NCI-H146 (cell line): ENCODE data around the gene BPTF.
"Not testable (repeated sequence)": the region's sequence is repeated elsewhere in the genome, so short reads cannot be mapped to it uniquely, and the experiment has no call there.

Experiments used
- DNase-seq: peaks from one replicate; lab custom pipeline; 2025; lab: John Stamatoyannopoulos, UW

Gene BPTF

DNA sequence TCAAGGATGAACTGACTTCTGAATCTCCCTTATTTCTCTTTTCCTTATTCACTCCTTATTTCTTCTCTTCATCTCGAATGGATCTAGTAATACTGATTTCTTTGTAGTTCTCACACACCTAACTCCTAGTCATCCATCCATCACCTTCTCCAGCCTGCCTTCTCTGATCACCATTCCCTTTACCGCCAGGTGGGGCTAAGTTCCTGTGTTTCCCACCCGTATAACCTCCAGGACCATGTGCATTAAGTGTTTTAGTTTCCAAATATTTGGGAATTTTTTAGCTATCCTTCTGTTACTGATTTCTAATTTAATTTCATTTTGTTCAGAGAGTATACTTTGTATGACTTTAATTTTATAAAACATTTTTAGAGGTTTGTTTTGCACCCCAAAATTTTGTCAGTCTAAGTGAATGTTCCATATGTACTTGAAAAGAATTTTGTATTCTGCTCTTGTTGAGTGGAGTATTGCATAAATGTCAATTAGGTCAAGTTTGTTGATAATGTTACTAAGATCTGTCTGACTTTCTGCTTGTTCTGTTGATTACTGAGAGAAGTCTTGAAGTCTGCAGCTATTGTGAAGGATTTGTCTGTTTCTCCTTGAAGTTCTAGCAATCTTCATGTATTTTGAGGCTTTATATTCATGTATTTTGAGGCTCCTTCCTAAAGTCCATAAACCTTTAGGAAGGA lies 8.8 kb downstream of the BPTF start:
- no peak for DNase-seq

DNA sequence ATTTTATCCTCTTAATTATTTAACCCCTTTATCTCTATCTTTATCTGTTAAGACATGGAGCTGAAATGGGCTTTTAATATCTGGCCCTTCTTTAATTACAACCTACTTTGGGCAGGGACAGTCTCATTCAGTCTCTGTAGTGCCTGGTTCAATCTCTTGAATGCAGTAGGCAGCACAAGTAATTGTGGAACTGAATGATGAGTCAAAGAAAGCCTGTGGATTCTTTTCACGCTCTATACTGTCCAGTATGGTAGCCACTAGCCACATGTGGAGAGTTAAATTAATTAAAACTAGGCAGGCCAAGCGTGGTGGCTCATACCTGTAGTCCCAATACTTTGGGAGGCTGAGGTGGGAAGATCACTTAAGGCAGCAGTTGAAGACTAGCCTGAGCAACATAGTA lies 9.3 kb downstream of the BPTF start:
- no peak for DNase-seq

DNA sequence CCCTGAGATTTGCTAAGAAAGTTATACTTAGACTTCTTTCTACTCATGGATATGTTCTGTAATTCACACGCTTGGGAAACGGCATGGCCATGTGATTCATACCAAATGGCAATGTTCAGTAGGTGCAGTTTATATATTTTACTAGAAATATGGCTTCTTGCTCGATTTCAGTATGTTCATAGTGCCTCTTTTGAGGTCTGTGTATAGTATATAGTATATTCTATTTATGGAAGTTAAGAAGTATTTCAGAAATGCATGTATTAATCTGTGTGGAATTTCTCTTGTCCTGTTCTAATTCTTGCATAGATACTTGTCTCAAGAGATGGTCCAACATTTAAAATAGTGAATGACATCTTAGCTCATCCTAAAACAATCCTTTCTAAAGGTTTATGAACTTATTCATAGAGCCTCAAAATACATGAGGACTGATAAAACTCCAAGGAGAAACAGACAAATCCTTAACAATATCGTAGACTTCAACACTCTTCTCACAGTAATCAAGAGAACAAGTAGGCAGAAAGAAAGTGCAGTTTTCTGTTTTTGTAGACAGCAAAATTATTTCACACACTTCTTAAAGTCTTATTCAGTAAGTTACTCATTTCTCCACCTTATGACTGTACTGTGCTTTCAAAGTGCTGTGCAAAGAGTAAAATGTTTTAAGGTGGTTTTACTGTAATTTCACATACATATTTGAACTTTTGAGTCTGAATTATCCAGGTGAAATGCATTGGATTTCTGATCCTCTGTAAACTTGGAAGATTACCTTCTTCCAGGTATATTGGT lies 11.1 kb downstream of the BPTF start:
- DNase-seq, result no peak

DNA sequence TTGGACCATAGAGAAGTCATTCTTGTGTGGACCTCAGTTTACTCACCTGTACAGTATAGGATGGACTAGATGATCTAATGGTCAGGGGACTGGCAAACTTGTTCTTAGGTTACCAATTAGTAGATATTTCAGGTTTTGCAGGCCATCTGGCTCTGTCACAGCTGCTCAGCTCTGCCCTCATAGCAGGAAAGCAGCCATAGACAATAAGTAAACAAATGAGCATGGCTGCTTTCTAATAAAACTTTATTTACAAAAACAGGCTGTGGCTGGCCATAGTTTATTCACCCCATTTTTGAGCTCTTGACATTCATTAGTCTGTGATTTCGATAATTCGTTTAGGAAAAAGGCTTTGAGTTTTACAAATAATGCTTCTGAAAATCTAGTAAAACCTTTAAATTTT lies 12.7 kb downstream of the BPTF start:
- DNase-seq, result no peak

DNA sequence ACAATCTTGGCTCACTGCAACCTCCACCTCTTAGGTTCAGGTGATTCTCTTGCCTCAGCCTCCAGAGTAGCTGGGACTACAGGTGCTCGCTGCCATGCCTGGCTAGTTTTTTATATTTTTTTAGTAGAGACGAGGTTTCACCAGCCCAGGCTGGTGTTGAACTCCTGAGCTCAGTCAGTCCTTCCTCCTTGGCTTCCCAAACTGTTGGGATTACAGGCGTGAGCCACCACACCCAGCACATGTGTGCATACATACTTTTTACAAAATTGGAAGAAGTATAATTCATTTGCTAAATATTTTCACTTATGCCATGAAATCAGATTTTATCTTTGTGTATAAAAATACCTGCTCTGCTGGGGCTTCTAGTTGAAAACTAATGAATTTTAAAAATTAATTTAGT lies 13.2 kb downstream of the BPTF start:
- no peak for DNase-seq

DNA sequence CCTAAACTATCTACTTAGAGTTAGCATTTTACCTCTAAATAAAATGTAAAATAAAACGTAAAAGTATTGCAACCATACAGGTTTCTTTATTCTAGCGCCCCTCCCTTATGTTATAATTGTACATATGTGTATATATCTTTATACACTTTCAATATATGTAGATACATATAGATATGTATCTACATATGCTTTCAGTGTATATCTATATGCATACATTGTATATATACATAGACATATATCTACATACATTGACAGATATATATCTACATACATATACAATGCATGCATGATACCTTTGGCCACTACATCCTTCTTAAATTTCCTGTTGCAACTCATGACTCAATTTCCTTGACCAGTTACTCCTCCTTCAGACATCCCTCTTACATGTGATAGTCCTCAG lies 16.7 kb downstream of the BPTF start:
- DNase-seq, result no peak

DNA sequence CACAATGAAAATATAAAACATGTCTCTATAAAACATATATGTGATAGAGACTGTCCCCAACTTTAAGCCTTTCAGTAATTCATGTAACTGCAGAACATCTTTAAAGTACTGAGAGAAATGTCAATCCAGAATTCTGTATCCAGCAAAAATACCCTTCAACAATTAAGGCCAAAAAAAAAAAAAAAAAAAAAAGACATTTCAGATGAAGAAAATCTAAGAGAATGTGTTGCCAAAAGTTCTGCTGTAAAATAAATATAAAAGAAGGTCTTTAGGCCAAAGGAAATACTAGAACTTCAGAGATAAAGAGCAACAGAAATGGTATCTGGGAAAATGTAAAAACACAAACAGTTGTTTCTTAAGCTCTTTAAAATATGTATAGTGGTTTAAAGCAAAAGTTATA lies 17.3 kb downstream of the BPTF start:
- DNase-seq, result no peak

DNA sequence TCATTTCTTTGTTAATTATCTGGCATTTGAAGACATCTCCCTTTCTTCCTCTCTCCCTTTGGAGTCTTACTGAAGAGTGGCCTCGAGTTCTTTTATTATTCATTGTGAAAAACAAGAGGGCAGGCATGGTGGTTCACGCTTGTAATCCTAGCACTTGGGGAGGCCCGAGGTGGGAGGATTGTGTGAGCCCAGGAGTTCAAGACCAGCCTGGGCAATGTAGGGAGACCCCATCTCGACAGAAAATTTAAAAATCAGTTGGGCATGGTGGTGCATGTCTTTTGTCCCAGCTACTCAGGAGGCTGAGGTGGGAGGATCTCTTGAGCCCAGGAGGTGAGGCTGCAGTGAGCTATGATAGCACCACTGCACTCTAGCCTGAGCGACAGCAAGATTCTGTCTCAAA lies 20.1 kb downstream of the BPTF start:
- no peak for DNase-seq

DNA sequence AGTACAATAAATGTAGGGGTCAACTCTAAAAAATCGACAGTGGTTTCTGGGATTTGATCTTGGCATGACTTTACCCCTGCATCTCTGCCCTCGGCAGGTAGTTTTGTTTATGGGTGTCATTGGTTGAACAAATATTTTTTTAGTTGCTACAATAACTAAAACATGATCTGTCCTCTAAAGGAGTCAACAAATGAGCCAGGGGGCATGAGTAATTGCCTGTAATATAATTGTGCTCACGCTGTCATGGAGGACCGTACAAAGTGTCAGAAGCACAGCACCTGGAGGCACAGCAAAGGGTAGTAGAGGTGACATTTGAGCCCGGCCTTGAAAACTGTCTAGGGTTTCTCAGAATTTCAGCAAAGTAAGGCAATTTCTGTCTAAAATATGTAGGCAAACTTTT lies 22.9 kb downstream of the BPTF start:
- peak; percentile 84 for DNase-seq

DNA sequence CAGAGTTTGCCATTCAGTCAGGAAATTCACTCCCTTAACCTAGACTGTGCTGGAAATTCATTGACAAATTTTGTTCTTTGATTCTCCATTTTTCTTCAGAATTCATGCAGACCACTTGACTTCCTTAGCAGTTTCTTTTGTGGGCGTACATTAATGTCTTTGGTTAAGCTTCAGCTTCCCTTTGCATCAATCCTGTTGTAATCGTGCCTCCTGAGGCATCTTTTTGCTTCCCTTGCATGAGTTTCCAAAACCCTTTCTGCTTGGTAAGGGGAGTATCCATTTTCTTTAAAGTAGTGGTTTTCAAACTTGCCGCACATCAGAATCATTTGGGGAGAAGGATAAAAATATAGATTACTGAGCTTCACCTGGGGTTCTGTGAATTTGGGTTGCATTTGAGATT lies 23.5 kb downstream of the BPTF start:
- DNase-seq, result not testable (repeated sequence)

DNA sequence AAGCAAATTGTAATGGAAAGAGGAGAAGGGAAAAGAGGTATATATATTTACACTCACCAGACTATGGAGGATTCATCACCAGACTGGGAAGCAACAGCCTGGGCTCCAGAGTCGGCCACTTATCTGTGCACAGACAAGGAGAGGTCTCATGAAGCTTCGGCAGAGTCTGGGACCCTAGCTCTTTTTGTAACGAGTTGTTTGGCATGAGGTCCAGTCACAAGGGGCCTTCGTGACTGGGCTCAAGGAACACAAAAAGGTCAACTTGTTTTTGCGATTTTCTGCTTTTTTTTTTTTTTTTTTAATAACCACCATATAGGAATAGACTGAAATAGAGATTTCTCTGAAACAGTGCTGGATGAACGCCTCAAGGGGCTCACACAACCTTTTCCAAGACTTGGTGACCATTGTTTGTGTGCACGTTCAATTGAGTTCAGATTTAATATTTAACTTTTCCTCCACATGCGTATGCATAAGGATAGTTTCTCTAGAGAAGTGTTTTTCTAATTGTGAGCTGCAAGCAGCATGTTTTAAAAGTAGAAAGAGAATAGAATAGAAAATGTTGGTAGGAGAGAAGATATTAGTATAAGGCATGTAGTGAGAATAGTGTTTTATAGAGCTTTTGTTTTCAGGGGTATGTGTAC lies 25.8 kb downstream of the BPTF start:
- no peak for DNase-seq

DNA sequence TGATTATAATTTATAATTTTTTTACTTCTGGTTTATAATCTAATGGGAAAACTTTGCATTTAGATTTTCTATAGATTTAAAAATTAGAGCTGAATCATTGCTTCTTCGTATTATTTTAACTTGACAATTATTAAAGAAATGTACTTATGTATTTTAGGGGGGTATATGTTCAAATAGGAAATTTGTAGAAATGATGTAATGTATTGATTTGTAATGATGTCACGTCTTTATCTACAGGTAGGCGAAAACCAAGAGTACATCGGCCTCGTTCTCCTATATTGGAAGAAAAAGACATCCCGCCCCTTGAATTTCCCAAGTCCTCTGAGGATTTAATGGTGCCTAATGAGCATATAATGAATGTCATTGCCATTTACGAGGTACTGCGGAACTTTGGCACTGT lies 28.4 kb downstream of the BPTF start:
- DNase-seq, result no peak

DNA sequence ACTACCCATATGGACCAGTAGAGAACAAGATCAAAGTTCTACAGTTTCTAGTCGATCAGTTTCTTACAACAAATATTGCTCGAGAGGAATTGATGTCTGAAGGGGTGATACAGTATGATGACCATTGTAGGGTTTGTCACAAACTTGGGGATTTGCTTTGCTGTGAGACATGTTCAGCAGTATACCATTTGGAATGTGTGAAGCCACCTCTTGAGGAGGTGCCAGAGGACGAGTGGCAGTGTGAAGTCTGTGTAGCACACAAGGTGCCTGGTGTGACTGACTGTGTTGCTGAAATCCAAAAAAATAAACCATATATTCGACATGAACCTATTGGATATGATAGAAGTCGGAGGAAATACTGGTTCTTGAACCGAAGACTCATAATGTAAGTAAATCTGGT lies 29.1 kb downstream of the BPTF start:
- no peak for DNase-seq

DNA sequence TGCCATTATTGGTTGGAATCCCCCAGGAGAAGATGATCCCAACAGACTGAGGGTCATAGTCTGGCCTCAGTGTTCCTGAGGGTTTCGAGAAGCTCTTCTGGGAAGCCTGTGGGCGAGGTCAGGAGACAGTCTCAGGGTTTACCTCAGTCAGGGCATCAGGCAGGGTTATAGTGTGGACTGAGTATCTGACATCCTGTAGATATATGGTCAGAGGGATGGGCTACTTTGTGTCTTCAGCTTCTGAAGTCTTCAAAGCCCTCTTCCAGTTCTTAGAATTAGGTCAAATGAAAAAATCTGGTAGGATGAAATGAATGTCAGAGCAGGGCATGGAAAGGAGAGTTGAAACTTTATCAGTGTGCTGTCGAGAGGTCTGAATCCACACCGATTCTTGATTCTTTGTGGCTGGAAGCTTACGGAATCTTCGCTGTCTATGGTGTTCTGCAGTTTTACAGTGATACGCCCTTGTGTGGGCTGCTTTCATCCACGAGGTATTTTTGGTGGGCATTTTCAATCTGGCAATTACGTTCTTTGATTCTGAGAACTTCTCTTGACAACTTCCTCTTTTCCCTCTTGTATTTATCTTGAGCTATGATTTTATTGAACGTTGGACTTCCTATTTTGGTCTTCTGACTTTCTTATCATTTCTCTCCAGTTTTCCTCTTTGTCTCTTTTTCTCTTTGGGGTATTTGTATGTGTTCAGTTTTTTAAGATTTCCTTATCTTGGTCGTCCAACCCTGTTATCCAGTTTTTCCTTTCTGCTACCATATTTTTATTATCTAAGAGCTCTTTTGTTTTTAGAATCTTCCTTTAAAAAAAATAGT lies 30.4 kb downstream of the BPTF start:
- no peak for DNase-seq

DNA sequence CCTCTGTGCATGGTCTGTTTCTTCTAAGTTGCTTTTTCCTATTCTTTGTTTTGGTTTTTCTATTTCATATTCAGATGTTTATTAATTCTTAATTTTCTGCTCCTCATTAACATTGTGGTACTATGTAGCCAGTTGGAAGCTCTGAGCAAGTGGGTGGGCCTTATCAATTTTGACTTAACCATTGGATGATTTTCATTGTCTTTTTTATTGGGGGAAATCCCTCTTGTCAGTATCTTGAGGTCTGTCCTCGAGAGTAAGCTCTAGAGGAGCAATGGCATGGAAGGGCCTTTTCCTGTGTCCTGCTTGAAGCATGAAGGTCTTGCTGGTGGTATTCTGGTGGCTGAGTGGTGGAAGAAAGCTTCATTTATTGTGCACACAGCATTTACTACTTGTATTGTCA lies 31.1 kb downstream of the BPTF start:
- DNase-seq, result not testable (repeated sequence)

DNA sequence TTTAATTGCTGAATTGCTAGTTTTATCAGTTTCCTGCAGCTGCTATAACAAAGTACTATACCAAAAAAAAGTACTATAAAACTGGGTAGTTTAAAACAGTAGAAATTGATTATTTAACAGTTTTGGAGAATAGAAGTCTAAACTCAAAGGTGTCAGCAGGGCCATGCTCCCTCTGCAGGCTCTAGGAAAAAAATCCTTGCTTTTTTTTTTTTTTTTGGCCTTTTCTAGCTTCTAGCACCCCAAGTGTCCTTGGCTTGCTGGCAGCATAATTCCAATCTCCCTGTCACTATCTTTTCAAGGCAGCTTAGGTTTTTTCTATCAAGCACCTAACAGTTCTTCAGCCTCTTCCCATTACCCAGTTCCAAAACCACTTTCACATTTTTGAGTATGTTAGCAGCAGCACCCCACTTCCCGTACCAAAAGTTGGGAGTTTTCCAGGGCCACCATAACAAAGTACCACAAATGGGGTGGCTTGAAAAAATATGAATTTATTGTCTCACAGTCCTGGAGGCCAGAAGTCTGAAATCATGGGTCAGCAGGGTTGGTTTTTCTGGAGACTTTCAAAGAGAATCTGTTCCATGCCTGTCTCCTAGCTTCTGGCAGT lies 37.4 kb downstream of the BPTF start:
- no peak for DNase-seq

DNA sequence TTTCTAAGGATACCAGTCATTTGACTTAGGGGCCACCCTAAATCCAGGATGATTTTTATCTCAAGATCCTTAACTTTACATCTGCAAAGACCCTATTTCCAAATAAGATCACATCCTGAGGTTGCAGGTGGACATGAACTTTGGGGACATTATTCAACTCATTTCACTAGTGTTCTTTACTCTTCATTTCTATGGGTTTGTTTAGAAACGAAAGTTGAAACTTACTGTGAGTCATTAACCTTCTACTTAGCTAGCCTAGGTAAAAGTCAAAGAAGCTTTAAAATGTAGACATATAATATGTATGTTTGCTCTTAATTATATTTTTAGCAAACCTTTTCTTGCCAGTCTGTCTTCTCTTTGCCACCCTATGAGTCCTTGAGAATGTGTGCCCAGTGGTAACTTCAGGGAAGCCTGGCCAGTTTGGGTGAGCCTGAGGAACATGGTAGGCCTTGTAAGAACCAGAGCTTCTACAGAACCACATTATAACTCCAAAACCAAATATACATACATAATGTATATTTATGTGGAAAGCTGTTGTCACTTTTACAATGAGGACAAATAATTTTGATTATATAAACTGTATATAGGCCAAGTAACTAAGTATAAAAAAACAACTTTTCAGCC lies 38.4 kb downstream of the BPTF start:
- no peak for DNase-seq

DNA sequence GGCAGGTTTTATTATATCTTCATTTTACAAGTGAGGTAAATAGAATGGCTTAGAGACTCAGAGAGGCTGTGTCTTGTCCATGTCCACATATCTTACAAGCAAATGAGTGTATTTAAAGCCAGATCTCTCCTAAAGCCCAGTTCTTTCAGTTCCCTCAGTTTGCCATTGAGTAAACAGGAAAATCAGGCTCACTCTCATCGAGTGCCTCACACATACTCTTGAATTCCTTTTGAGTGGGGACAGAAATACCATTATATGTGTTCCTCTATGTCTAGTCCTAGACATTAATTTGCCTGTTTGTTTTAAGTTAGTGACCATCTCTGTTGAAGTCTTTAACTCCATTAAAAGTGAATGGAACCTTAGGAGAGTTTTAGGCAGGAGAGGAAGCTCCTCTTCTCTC lies 40.1 kb downstream of the BPTF start:
- no peak for DNase-seq

DNA sequence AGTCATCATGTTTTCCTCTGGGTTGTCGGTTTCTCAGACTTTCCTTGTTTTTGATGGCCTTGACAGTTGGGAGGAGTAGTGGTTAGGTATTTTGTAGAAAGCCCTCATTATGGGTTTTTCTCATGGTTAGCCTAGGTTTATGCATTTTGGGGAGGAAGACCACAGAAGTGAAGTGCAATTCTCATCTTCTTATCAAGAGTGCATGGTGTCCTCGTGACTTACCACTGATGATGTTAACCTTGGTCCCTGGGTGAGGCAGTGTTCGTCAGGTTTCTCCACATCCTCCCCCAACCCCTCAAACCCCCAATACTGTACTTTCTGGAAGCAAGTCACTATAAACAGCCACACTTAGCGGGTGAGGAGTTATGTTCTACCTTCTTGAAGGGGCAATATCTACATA lies 42.3 kb downstream of the BPTF start:
- DNase-seq, result no peak

DNA sequence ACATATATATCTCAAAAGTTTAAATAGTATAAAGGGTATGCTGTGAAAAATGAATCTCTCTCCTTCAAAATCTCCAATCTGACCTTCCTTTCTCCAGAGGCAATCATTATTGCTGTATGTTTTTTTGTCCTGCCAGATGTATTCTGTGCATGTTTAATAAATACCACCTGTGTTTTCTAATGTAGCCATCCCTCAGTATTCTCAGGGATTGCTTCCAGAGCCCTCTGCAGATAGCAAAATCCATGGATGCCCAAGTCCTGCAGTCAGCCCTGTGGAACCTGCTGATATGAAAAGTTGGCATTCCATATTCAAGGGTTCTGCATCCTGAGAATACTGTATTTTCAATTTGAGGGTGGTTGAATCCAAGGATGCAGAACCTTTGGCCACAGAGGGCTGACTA lies 42.9 kb downstream of the BPTF start:
- no peak for DNase-seq

DNA sequence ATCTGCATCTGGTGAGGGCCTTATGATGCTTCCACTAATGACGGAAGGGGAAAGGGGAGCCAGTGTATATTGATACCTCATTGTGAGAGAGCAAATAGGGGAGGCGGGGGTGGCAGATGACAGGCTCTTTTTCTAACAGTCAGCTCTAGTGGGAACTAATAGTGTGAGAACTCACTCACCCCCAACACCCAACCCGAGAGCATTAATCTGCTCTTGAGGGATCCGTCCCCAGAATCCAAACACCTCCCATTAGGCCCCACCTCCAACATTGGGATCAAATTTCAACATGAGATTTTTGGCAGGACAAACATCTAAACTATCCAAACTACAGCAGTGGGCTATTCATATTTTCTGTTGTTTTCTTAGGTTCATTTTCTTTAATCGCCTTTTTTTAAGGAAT lies 54.4 kb downstream of the BPTF start:
- no peak for DNase-seq

DNA sequence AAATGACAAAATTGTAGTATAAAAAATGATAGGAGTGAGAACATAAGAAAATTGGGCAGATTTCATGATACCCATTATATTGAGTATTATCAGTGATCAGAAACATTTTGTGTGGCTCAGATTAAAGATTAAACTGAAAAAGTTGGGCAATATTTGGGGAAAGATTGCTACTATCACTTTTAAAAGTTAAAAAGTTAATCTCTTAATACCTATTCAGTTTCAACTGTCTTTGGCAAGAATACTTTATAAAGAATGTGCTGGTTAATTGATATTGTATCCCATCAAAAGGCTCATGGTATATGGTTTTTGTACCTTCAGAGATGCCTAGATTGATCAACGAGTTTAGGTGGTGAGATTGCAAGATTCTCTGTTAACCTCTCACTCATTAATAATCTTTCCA lies 55.8 kb downstream of the BPTF start:
- no peak for DNase-seq
